Measurements from ENCODE around the gene CAMK2B.

The CAMK2B gene

GRCh38 chr7:44247868-44248651 is 77.3 kb downstream of the CAMK2B start:
- no peak for DNase-seq

- no peak for DNase-seq
Observed at GRCh38 chr7:44246396-44247113, 78.8 kb downstream of the CAMK2B start.

- peak; percentile 18 to 46 for DNase-seq
Observed at GRCh38 chr7:44244282-44244681, 81.1 kb downstream of the CAMK2B start.

GRCh38 chr7:44242091-44242490 is 83.3 kb downstream of the CAMK2B start:
- DNase-seq, result no peak

GRCh38 chr7:44240983-44241510 is 84.3 kb downstream of the CAMK2B start:
- DNase-seq, result peak; percentile 93 to 95

- DNase-seq, result no peak
Observed at GRCh38 chr7:44240376-44240775, 85.0 kb downstream of the CAMK2B start.

GRCh38 chr7:44239361-44239760 is 86.0 kb downstream of the CAMK2B start:
- DNase-seq, result no peak

- DNase-seq, result no peak
Observed at GRCh38 chr7:44238116-44238695, 87.2 kb downstream of the CAMK2B start.

- DNase-seq, result no peak
Observed at GRCh38 chr7:44237696-44238095, 87.7 kb downstream of the CAMK2B start.

GRCh38 chr7:44236333-44236728 is 89.1 kb downstream of the CAMK2B start:
- DNase-seq, result peak; percentile 41 to 61

GRCh38 chr7:44235582-44236332 is 89.6 kb downstream of the CAMK2B start:
- DNase-seq, result no peak

GRCh38 chr7:44235066-44235465 is 90.3 kb downstream of the CAMK2B start:
- no peak for DNase-seq

- DNase-seq, result no peak
Observed at GRCh38 chr7:44232901-44233715, 92.3 kb downstream of the CAMK2B start.

GRCh38 chr7:44232396-44232795 is 93.0 kb downstream of the CAMK2B start:
- DNase-seq, result no peak

GRCh38 chr7:44231088-44231487 is 94.3 kb downstream of the CAMK2B start:
- no peak for DNase-seq

GRCh38 chr7:44230286-44230685 is 95.1 kb downstream of the CAMK2B start:
- DNase-seq, result no peak

GRCh38 chr7:44229546-44230105 is 95.8 kb downstream of the CAMK2B start:
- DNase-seq, result no peak

- DNase-seq, result no peak
Observed at GRCh38 chr7:44228571-44229350, 96.6 kb downstream of the CAMK2B start.

- no peak for DNase-seq
Observed at GRCh38 chr7:44227911-44228310, 97.5 kb downstream of the CAMK2B start.

- no peak for DNase-seq
Observed at GRCh38 chr7:44226396-44226753, 99.0 kb downstream of the CAMK2B start.
